ENCODE results near the gene KRTAP4-3.
"Not testable (repeated sequence)": the region's sequence is repeated elsewhere in the genome, so short reads cannot be mapped to it uniquely, and the experiment has no call there.

KRTAP4-3 gene

DNA sequence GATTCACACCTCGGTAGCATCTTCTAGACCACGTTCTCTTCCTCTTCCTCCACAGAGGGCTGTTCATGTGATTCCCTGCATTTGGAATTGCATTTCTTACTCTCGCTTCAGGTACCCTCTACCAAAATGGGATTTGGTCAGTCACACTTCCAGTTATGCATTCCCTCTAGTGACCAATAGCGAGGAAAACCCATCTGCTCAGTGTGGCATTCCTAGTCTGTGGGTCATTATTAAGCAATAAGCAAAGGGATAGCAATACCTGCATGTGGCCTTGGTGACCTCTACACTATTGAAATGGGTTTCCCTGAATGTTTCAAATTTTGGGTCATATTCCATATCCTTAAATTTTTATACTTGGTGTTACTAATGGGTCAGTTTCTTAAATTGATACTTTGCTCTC, 18.0 kb downstream of the KRTAP4-3 start:
- no peak for DNase-seq

DNA sequence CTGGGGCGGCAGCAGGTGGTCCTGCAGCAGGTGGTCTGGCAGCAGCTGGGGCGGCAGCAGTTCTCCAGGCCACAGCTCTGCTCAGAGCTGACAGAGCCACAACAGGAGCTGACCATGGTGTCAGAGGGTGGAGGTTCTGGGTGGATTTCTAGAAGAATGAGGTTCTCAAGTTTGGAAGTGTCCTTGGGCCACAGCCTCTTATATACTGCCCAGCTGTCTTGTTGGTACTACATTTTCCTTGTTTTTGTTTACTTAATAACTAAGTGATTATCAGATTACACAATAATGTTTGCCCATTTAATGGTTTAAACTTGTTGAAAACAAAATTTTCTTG, 18.4 kb downstream of the KRTAP4-3 start, which contains the start of gene KRTAP4-5:
Gene KRTAP4-5, minus strand, starts transcription at position 174 of the 334 bp plus-strand sequence. Its CDS starts 58 bp downstream, at position 116.
- DNase-seq = no peak

DNA sequence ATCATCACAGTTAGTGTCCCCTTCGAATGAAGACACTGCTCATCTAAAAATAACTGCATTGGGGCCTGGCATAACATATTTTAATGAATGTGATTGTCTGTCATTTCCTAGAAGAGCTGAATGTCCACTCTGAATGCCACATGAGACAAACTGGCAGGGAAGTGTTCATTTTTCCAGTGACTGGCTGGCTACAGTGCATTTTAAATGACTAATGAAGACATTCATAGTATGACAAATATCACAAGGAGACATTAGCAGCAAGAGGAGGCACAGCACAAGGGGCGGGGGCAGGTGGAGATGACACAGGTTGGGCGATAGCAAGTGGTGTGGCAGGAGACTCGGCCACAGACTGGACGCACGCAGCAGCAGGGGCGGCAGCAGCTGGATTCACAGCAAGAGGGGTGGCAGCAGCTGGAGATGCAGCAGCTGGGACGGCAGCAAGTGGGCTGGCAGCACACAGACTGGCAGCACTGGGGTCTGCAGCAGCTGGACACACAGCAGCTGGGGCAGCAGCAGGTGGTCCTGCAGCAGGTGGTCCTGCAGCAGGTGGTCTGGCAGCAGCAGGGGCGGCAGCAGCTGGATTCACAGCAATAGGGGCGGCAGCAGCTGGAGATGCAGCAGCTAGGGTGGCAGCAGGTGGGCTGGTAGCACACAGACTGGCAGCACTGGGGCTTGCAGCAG, 18.9 kb downstream of the KRTAP4-3 start:
- DNase-seq = not testable (repeated sequence)

DNA sequence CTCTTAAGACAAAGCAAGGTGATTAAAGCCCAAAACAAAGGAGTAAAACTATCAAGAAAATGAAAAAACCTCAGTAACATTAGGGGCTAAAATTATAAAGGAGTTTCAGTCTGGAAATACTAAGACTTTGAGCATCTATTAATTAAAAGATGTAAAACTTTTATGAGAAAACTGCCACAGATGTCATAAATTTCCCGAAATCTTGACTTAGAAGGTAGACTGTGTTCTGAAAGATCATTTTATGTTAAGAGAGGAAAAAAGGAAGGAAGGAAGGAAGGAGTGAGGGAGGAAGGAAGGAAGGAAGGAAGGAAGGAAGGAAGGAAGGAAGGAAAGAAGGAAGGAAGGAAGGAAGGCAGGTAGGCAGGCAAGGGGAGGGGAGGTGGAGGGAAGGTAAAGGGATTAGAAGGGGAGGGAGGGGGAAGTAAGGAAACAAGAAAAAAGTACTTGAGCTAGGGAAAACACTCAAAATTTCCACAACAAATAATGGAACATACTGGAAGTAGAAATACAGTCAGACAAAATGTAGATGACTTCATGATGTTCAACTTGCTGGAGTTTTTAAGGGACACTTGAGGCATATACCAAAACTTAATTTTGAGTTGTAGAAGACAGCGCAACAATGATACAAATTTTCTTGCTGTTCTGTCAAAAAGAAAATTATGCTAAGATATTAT, 20.4 kb downstream of the KRTAP4-3 start:
- DNase-seq = no peak

DNA sequence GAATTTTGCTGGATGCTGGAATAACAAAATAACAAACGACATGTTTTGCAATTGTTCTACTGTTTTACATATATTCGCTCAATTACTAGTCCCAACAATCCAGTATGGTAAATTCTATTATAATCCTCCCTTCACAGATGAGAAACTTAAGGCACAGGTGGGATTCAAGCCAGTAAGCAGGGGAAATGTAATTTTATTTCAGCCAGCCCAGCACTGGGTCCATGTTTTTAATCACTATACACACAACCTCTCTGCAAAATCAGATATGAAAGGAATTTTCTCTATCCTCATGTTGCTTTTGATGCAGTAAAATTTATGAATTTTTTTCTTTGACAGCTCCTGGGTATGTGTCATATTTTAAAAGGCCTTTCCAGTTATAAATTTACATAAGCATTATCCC, 22.8 kb downstream of the KRTAP4-3 start:
- no peak for DNase-seq

DNA sequence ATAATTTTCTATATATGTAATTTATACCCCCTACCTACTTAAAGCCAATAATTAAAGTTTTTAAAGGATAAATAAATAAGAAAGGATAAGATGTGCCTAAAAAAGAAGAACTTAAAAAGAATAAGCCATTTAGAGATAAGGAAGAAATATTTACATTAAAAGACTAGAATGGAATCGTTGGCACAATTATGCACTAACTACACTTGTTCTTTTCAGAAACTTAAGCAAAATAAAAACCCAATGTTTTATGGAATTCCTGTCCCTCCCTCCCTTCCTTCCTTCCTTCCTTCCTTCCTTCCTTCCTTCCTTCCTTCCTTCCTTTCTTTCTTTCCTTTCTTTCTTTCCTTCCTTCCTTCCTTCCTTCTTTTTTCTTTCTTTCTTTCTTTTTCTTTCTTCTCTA, 23.2 kb downstream of the KRTAP4-3 start:
- no peak for DNase-seq

DNA sequence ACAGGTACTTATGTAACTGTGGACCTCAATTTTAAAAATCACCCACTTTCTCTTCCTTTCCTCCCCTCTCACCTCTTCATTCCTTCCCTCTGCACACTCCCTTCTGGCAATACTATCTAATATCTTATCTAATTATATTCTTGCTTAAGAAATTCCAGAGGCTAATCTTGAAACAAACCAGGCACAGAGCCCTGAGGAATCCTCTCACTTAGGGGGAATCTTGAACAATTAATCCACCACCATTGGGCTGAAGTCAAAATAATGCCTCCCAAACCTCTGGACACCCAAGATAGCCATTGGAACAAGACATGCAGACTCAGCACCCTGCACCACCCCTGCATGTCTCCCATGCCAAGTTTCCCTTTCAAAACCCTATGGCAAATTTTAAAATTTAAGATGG, 26.7 kb downstream of the KRTAP4-3 start:
- no peak for DNase-seq

DNA sequence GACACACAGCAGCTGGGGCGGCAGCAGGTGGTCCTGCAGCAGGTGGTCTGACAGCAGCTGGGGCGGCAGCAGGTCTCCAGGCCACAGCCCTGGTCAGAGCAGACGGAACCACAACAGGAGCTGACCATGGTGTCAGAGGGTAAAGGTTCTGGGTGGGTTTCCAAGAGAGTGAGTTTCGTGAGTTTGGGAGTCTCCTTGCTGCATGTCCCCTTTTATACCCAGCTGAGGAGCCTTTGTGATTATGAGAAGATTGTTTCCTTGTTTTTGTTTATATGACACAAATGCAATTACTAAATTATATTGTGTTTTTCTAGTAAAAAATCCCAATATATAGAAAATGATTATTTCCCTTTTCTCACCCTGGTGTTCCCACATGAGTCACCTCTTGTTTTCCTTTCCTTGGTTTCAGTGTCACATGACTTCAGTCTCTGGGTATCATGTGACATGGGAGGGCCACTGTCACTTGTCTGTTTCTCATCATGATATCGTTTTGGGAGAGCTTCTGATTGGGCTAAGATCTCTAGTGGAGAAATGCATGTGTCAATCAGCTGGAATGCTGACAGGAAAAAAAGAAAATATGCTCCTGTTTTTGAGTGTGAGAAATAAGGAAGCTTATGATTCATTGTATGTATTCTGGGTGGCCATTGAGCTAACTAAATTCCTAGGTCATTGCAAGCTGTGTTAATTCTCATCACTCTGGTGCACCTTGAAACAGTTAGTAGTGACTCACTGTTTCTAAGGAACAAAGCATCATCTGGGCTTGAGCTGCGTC, 27.5 kb downstream of the KRTAP4-3 start, which contains the start of gene KRTAP4-6:
Gene KRTAP4-6, minus strand, starts transcription at position 185 of the 772 bp plus-strand sequence. Its CDS starts 57 bp downstream, at position 128.
- DNase-seq = no peak

DNA sequence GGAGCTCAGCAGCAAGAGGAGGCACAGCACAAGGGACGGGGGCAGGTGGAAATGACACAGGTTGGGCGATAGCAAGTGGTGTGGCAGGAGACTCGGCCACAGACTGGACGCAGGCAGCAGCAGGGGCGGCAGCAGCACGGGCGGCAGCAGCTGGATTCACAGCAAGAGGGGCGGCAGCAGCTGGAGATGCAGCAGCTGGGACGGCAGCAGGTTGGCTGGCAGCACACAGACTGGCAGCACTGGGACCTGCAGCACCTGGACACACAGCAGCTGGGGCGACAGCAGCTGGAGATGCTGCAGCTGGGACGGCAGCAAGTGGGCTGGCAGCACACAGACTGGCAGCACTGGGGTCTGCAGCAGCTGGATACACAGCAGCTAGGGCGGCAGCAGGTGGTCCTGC, 28.2 kb downstream of the KRTAP4-3 start:
- not testable (repeated sequence) for DNase-seq

DNA sequence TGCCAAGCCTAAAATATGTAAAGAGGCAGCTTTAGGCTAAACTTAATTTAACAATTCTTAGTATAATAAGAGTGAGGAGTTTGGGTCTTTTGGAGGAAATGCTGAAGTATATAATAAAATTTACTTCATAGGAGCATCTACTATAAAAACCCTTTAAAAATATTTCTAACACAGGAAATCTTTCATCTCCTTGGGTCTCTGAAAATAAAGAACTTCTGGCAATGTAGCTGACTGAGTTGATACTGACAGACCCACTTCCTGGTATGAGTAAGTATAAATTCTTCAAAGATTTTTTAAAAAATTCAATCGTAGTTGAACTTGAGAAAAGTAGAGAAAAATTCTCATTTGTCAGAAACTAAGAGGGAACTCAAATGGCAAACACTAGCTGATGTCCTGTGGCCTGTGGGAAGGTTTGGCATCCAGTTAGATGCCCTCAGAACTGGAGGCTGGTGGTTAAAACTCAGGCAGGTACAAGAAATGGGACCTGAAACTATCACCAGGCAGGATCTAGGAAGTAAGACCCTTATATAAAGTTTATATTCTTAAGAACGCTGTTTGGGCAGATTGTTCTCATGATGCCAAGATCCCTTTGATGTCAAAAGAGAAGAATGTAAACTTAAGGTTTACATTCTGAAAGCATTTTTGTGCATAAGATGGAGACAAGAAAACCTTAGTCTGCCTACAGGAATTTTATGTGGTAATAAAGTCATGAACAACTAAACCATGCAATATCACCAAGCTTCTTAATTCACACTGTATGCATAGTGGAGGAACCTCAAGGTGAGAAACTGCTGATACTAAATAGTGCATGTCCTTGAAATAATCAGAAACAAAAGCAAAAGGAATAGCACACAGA, 33.9 kb downstream of the KRTAP4-3 start:
- DNase-seq = no peak

DNA sequence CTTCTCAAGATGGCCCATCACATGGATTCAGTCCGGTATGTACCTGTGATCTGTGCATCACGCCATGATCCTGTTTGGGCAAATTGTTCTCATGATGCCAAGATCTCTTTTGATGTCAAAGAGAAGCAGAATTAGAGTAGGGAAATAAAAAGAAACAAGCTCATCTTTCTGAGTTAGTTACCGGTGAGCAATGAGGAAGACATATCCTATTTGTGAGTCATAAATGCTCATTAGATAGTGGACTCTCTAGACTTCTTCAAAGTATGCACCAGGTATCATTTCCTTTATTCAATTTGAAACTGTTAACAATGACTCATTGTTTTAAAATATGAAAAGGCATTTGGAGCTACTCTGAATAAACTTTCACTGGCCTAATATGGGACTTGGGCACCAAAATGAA, 36.0 kb downstream of the KRTAP4-3 start:
- no peak for DNase-seq

DNA sequence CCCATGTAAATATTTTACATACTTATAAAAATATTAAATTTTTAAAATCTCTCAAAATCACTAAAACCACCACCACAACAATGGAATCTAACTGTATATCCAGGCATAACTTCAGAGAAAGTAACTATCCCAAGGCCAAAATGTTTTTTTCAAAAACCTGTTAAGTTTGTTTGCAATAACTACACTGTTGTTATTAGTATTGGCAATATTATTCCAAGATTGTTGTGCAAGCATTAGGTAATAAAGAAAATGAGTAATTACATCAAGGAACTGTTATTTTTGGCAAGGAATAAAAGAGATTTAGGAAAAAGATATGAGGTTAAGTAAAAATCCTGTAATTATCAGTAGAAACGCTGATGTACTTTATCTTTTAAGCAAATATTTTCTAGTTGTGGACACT, 40.6 kb downstream of the KRTAP4-3 start:
- DNase-seq = no peak

DNA sequence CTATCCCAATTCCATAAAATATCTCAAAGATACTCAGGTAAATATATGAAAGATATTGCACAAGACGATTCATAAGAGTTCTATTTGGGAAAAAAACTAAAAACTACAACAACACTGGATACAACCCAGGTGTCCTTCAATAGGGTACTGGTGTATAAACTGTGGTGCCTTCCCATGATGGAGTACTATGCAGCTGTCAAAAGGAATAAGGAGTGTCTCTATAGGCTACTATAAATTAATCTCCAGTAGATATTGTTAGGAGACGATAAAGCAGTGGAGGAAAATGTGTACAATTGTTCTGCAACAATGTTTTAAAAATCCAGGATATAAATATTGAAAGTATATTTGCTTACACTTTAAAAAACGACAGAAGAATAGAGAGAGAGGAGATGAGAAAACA, 41.6 kb downstream of the KRTAP4-3 start:
- DNase-seq = no peak

DNA sequence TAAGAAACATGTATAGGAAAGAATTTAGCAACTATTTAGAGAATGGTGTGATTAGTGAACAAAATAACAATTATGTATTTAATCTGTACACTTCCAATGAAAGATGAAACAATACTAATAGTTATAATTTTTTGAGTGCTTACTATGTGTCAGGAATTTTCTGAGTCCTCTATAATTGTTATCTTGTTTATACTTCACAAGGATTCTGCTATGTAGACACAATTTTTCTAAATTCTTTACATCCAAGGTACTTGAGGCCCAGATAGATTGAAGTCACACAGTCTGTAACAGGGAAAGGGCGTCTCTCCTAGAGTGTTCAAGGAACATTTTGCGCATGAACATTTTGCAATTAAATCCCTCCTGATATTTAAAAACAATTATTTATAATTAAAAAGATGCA, 43.0 kb downstream of the KRTAP4-3 start:
- DNase-seq = no peak

DNA sequence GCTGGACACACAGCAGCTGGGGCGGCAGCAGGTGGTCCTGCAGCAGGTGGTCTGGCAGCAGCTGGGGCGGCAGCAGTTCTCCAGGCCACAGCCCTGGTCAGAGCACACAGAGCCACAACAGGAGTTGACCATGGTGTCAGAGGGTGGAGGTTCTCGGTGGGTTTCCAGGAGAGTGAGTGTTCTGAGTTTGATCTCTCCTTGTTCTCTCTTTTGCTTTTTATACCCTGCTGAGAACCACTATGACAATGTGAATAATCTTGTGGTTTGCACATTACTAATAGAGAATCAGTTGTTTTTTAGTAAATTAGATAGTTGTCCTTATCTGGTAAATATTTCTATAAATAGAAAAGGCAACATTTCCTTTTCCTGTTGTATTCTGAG, 44.0 kb downstream of the KRTAP4-3 start, which contains the start of gene KRTAP4-12:
Gene KRTAP4-12, minus strand, starts transcription at position 192 of the 381 bp plus-strand sequence. Its CDS starts 60 bp downstream, at position 132.
- DNase-seq = not testable (repeated sequence)

DNA sequence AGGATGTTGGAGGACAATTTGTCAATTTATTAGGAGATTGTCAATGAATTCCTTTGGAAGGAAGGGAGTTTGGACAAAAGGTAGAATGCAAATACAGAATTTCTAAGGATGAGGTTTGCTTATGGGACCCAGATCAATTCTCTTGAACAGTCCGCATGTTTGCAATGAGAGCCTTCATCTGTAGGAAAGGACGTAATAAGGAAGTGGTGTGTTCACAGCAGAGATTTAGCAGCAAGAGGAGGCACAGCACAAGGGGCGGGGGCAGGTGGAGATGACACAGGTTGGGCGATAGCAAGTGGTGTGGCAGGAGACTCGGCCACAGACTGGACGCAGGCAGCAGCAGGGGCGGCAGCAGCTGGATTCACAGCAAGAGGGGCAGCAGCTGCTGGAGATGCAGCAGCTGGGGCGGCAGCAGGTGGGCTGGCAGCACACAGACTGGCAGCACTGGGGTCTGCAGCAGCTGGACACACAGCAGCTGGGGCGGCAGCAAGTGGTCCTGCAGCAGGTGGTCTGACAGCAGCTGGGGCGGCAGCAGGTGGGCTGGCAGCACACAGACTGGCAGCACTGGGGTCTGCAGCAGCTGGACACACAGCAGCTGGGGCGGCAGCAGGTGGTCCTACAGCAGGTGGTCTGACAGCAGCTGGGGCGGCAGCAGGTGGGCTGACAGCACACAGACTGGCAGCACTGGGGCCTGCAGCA, 44.6 kb downstream of the KRTAP4-3 start:
- not testable (repeated sequence) for DNase-seq

DNA sequence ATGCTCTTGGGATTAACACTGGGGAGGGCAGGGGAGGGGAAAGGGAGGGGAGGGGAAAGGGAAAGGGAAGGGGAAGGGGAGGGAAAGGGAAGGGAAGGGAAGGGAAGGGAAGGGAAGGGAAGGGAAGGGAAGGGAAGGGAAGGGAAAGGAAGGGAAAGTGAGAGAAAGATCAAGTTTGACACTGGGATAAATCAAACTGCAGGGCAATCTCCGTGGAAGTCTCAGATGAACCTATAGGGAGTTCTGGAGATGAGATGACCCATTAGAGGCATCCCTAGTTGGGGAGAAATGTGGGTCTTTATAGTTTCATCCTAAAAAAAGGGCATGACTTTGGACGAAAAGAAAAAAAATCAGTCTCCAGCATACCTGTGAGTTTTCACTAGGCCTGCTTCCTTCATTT, 46.3 kb downstream of the KRTAP4-3 start:
- DNase-seq = no peak

DNA sequence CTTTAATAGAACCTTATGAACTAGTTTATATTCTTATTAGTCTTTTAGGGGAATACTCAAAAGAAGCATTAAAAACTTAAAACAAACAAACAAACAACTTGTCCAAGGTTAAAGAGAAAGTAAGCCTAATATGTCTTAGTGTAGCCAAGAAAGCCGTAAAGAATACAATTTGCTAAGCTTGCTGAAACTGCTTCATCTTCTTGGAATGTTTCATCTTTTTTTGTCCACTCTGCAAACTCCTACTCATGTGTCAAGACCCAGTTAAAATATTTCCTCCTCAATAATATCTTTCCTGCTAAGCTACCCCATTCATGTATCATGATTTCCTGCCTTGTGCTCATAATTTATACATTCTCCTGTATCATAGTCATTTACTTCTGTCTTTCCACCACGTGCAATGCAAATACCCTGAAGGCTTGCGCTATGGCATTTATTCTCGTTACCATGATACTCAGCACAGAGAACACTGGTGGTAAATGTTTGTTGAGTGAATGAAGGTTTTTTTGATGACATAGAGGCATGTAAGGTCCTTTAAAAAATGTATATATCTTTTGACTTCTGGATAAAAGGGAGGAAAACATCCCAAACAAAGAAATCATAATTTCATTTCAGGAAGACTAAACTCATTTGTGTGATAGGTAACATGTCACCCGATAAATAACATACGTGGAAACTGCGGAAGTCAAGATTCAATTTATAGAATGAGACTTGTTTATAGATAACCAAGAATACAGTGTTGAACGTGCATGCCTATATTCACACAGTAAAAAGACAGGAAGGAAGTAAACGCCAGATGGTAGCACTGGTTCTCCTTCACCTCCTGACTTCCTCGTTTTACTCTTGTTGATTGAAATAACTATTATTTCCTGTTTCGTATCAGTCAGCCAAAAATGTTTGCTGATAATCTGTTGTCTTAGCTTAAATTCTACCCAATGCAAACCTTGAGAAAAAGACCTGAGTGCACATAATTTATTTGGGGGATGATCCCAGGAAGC, 48.0 kb downstream of the KRTAP4-3 start:
- not testable (repeated sequence) for DNase-seq

DNA sequence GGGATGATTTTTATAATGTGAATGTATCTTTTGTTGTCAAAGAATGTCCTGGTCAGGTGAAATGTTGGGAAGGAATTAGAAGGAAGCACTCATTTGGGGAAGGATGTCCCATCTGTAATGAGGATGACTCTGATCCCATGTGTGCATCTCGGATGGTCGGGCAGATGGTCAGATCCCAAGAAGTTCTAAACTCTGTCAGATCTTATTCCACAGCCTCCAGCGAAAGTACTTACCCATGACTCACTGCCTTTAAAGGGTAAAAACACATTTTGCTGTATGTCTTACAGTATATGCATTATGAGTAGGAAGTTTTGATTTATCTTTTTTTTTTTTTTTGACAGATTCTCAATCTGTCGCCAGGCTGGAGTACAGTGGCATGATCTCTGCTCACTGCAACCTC, 49.3 kb downstream of the KRTAP4-3 start:
- no peak for DNase-seq

DNA sequence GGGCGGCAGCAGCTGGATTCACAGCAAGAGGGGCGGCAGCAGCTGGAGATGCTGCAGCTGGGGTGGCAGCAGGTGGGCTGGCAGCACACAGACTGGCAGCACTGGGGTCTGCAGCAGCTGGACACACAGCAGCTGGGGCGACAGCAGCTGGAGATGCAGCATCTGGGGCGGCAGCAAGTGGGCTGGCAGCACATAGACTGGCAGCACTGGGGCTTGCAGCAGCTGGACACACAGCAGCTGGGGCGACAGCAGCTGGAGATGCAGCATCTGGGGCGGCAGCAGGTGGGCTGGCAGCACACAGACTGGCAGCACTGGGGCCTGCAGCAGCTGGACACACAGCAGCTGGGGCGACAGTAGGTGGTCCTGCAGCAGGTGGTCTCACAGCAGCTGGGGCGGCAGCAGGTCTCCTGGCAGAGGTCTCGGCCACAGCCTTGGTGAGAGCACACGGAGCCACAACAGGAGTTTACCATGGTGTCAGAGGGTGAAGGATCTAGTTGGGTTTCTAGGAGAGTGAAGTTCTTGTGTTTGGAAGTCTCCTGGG, 50.1 kb downstream of the KRTAP4-3 start, which contains the start of gene KRTAP4-11:
Gene KRTAP4-11, minus strand, starts transcription at position 528 of the 541 bp plus-strand sequence. Its CDS starts 58 bp downstream, at position 470.
- DNase-seq = not testable (repeated sequence)

Data from T-helper 9 cell (primary cell).